GM18502 (cell line): ENCODE data around the gene YRDC.

Source experiments
- ATAC-seq: cut with Tn5 transposase; IDR thresholded peaks from one replicate; pipeline ENCODE4 v1.9.1; 2021; ENCODE audit warnings: mild to moderate bottlenecking; ENCODE audit not compliant: unreplicated experiment, poor library complexity

YRDC gene, protein sequence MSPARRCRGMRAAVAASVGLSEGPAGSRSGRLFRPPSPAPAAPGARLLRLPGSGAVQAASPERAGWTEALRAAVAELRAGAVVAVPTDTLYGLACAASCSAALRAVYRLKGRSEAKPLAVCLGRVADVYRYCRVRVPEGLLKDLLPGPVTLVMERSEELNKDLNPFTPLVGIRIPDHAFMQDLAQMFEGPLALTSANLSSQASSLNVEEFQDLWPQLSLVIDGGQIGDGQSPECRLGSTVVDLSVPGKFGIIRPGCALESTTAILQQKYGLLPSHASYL

DNA sequence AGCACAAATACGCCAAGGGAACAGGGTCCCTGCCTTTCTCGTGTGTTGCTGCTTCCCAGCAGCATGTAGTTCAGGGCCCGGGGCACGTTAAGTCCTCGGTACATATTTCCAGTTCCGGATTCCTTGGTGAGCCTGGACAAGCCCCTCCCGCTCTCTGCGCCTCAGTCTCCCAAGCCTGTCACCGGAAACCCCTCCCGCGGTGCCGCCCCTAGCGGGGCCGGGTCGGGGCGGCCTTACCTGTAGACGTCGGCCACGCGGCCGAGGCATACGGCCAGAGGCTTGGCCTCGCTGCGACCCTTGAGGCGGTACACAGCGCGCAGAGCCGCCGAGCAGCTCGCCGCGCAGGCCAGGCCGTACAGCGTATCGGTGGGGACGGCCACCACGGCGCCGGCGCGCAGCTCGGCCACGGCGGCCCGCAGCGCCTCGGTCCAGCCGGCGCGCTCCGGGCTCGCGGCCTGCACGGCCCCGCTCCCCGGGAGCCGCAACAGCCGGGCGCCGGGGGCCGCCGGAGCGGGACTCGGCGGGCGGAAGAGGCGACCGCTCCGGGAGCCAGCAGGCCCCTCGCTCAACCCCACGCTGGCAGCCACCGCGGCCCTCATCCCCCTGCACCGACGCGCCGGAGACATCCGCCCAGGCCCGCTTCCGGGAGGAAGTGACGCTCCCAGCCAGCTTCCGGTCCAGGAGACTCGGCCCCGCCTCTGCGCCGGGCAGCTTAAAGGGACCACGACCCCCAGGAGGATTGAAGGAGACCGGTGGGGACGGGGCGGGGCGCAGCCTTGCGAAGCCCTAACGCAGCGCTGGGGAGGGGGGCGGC lies at the start of gene YRDC, which contains the start of gene C1orf122:
TSS of gene YRDC (minus strand) at position 654 of the 814 bp plus-strand sequence. CDS start at position 626, 28 bp downstream.
TSS of gene C1orf122 (plus strand) at position 236 of the 814 bp plus-strand sequence. CDS start 615 bp downstream, outside the sequence.
- ATAC-seq, result peak; percentile 92

DNA sequence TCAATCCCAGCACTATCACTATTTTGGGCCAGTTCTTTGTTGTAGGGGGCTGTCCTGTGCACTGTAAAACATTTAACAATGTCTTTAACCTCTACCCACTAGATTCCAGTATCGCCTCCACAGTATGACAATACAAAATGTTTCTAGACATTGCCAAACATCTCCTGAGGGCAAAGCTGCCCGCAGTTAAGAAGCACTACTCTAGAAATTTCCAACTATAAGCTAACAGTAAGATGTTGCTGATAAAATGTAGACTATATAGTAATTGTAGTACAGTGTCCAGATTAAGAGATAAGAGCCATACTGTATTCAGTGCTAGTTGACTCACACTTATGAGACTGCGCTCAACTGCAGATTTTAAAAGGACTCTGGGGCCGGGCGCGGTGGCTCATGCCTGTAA lies 46.4 kb upstream of the YRDC start:
- no peak for ATAC-seq

DNA sequence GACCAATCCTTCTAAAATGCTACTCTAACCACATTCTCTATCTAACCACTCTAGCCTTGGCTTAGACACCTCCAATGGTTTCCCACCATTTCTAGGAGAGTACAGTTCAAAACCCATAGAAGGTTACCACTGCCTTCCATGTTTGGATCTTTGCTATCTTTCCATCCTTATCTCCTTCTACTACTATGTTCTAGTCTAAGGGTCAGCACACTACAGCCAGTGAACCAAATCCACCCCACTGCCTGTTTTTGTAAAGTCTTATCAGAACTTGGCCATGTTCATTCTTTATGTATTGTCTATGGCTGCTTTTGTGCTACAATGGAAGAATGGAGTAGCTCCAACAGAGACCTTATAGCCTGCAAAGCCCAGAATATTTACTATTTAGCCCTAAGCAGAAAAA lies 45.1 kb upstream of the YRDC start:
- no peak for ATAC-seq

DNA sequence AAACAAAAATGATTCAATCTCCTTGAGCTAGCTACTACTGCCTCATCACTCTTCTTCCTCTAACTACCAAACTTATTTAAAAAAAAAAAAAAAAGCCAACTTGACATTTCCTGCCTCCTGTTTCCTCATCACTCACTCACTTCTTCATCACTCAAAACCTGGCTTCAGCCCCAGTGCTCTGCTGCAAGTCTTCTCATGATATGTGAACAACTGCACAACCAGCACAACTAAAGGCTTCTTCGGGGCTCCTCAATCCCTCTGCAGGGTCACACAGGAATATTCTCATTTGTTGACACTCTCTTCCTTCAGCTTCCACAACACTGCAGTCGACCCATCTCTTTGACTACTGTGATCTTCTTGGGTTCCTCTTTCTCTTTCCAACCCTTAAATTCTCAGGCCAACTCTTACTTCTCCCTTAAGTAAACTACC lies 43.8 kb upstream of the YRDC start:
- no peak for ATAC-seq

DNA sequence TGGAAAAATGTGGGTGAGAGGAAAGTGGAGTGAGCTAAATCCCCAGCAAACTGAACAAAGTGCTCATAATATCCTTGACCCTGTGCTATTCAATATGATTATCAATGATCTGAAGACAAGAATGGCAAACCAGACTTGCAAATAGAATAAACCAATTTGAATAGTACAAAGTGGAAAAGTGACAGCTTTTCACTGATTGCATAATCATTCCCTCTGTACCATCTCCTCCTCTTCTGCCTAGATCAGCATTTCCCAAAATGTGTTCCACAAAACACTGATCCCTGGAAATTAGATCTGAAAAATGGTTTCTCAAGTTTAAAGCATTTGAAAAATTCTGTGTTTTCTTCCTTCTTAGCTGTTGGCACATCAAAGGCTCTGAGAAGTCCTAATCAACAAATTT lies 43.3 kb upstream of the YRDC start:
- no peak for ATAC-seq

DNA sequence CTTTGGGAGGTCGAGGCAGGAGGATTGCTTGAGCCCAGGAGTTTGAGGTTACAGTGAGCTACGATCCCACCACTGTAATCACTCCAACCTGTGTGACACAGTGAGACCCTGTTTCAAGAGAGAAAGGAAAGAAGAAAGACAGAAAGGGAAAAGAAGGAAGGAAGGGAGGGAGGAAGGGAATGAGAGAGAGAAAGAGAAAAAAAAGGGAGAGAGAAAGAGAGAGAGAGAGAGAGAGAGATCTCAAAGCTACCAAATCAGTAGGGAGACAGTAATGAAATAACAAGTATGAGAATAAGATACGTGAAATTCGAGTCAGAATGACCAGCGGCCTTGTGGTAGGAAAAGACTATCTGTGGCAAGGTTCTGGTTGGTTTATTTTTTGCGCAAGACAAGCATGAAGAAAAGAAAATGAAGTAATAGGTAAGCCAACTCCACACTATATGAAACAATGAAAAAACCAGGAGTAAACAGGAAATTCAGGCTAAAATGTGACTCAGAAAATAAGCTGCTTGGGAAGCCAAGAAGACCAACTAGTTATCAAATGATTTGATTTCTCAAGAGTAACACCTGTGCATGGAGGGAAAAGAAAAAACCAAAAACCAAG lies 42.4 kb upstream of the YRDC start:
- no peak for ATAC-seq

DNA sequence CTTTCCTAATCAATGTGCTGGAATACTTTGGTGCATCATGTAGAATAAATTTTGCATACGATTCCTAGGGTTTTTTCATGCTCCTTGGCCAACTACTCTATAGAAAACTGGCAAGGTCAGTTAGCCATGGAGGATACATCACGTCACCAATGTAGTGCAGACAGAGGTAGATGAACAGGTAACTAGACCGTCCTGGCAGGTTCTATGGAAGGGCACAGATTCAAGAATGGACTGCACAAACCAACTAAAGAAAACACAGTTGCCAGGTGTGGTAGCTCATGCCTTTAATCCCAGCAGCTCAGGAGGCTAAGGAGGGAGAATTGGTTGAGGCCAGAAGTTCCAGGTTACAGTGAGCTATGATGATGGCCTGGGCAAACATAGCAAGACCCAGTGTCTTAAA lies 41.5 kb upstream of the YRDC start:
- no peak for ATAC-seq

DNA sequence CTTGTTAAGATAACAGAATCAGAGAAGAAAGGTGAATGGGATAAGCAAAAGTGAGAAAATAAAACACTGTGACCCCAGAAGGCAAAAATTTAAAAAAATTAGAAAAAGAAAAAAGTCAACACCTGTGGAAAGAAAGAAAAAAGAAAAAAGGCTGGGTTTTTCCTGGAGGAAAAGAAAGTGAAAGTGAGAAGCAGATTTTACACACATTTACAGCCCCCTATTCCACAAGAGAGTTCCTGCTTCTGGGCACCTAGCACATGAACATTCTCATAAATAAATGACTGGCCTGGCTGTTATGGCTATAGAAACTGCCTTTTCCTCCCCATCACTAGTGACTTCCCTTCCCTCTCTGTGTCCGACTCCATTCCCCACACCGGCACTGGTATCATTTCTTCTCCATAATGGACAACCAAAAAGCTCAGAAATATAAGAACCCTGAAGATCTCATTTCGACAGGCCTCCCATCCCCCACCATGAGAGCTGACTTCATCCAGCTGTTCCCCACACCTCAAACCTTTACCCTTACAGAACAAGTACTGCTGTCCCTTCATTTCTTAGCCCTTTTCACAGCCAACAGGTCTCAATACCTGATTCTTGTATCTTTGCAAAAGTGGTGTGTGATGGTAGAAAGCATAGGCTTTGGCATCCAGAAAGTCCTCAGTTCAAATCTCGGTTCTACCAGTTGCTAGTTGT lies 38.8 kb upstream of the YRDC start:
- no peak for ATAC-seq

DNA sequence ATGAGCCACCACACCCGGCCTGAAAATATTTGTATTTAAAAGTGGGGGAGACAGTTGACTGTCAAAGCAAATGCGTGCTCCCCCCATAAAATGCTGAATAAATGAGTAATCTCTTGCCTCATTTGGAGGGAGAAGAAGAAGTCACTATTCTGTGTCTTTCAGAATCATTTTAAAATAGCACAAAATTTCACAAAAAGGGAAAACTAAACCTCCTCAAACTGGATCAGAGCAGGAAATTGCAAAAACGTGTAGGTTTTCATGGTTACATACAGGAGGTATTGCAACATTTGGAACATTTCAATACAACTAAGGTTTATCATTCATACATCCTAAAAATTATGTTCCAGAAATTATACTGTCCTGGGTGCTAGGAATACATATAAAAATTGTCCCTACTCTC lies 37.8 kb upstream of the YRDC start:
- no peak for ATAC-seq

DNA sequence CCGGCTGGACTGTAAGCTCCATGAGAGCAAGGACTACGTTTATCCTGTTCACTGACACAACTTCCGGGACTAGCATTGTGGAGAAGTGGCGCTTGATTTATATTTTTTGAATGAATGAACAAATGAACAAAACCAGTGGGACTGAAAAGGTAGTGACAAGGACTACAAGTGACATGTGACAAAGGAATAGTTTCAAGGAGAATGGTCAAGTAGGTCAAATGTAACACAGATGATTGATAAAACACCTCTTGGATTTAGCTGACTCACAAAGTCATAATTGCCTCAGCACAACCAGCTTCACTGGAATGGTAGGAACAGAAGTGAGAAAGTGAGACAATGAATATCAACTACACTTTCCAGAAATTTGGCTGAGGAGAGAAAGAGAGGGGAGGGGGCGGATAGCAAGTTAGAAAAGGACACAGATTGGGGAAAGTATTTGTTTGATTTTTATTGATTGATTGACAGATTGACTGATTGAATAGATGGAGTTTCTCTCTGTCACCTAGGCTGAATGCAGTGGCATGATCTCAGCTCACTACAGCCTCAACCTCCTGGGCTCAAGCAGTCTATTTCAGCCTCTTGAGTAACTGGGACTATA lies 37.1 kb upstream of the YRDC start:
- ATAC-seq, result no peak

DNA sequence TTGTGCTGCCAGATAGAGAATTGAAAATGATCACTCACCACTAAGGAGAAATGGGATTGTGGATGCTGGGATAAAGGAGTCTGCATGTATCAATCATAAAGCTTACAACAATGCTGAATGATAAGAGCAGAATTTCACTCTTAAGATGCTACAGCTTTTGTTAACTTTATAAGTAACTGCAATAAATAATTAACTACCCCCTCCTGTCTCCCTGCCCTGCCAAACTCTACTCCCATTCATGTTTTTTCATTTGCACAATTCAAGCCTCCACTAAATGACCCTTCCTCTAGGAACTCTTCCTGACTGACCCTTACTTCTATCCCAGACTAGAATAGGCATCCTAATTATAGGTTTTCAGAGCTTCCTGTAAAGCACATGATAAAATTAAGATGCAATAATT lies 36.5 kb upstream of the YRDC start:
- no peak for ATAC-seq

DNA sequence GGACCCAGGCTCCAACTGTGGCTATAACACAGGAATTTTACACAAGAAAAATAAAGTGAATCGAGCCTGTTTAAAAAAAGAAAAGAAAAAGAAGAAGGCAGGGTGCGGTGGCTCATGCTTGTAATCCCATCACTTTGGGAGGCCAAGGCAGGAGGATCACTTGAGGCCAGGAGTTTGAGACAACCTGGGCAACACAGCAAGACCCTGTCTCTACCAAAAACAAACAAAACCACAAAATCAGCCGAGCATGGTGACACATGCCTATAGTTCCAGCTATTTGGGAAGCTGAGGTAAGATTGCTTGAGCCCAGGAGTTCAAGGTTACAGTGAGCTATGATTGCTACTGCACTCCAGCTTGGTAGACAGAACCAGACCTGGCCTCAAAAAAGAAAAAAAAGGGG lies 33.6 kb upstream of the YRDC start:
- ATAC-seq, result no peak

DNA sequence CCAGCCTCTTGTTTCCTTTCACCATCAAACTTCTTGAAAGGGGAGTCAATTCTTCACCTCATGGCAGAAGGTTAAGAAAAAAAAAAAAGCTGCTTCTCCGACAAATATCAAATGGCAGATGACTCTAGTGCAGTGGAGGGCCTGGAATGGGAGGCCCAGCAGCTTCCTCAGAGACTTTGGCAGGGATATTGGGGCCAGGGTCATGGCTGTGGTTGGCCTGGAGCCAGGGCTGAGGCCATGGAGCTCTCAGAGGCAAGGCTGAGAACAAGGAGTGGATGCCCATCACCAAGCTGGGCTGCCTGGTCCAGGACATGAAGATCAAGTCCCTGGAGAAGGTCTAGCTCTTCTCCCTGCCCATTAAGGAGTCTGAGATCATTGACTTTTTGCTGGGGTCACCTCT lies 32.7 kb upstream of the YRDC start:
- ATAC-seq, result no peak

DNA sequence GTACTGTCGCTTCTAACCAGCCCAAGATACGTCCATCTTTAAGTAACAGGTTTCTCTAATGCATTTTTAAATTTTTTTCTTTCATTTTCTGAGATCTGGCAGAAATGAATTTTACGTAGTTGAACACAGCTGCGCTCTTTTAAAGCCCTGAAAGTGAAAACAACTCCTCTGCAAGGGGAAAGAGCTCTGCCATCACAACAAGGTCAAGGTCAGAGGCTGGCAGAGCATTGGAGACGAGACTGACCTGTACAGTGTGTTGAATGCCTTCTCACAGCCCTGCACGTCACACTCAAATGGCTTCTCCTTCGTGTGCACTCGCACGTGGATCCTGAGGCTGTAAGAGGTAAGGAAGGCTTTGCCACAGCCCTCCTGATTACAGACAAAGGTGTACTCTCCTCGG lies 31.7 kb upstream of the YRDC start:
- ATAC-seq, result no peak

DNA sequence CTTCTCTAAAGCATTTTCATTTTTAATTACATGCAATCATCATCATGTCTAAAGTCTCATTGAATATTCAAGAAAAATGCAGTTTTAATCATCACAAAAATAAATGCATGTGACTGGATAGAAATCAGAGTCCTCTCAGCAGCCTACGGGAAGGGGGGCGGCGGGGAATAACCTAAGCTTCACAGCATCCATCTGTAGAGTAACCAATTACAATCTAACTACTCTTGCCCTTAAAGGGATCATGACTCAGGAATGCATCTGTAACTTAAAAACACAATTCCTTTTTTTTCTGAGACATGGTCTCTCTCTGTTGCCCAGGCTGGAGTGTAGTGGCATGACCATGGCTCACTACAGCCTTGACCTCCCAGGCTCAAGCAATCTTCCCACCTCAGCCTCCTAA lies 28.8 kb upstream of the YRDC start:
- no peak for ATAC-seq

DNA sequence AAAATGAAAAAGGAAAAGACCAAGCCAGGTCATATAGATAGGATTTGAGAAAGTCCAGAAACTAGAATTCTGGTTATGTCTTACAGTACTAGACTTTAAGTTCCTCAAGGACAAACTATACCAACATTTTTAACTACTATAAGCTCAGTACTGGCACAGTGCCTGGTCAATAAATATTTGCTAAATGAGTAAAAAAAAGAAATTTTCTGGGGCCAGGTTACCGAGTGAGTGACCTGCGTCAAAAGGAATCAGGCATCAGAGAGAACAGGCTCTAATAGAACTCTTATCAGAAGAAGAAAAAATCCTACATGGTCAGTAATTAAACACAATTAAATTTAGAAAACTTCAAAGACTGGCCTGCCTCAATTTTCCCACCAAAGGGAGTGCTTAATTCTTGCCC lies 23.8 kb upstream of the YRDC start:
- ATAC-seq, result no peak

DNA sequence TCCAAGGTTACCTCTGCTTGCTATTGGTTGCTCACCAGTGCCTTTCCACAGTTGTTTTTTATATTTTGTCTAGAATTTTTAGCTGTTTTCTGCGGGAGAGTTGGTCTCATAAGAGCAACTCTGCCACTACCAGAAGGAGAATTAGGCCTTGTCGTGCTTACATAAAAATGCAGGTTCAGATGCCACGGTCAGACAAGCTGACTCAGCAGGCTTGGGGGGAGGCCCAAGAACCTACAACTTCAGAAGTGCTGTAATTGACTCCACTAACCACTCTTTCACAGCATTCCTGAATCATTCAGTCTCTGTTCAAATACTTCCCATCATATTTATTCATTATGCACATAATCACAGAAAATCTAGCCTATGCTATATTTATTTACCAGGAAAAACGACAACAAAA lies 23.1 kb upstream of the YRDC start:
- ATAC-seq, result no peak

DNA sequence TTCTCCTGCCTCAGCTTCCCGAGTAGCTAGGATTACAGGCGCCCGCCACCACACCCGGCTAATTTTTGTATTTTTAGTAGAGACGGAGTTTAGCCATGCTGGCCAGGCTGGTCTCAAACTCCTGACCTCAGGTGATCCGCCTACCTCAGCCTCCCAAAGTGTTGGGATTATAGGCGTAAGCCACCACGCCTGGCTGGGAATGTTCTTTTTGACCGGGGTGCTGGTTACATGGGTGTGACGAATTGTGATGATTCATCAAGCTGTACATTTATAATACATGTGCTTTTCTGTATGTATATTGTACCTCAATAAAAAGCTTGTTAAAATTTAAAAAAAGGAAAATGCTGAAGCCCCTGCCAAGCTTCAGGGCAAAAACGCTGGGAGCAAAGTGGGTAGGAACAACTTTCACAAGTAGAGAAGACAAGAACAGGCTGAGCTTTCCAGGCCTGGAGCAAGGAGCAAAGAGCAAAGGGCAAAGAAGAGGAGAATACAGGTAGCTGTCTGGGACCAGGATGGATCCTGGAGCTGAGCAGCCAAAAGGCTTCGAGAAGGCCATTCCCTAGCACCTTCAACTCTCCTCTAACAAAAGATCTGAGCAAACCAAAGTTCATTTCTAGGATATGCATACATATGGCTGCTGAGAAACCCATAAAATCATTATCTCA lies 20.5 kb upstream of the YRDC start:
- no peak for ATAC-seq

DNA sequence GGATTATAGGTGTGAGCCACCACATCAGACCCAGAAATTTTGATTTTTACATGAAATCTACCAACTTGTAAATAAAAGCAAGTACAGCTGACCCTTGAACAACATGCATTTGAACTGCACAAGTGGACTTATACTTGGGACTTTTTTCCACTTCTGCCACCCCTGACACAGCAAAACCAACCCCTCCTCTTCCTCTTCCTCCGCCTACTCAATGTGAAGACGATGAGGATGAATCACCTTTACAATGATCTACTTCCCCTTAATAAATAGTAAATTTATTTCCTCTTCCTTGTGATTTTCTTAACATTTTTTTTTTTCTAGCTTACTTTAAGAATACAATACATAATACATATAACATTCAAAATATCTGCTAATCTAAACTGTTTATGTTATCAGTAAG lies 17.5 kb upstream of the YRDC start:
- no peak for ATAC-seq

DNA sequence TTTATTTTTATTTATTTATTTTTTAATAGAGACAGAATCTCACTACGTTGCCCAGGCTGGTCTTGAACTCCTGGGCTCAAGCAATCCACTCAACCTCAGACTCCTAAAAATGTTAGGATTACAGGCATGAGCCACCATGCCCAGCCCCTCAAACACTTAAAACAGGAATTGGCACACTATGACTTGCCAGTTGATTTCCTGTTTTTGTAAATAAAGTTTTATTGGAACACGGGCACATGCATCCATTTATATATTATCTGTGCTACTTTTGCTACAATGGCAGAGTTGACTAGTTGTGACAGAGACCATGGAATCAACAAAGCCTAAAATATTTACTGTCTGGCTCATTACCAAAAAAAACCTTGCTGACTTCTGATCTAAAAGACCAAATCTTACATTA lies 16.0 kb upstream of the YRDC start:
- ATAC-seq, result no peak
